CD4-positive, alpha-beta T cell (primary cell): ENCODE results near the gene TNNT2. TPM values are rescaled to one million over a fixed set of nuclear protein-coding genes. Genes with fewer than 3 reads are reported as not detected.

Source experiments
- ATAC-seq: fragments of 200-7000 bp; cut with Tn5 transposase; one replicate; pipeline ENCODE4 v1.10.0; 2022; ENCODE audit warnings: mild to moderate bottlenecking; ENCODE audit not compliant: poor library complexity
- CTCF ChIA-PET: fragments of 350-600 bp; sonication (Branson Sonifier 250); formaldehyde crosslinking; loops from one replicate; lab custom pipeline; 2021; ENCODE audit warnings: antibody characterized with exemption, inconsistent platforms; lab: Charles Lee
- POLR2A ChIA-PET: fragments of 350-600 bp; sonication (Branson Sonifier 250); formaldehyde crosslinking; loops from one replicate; lab custom pipeline; 2021; ENCODE audit warnings: antibody characterized with exemption, inconsistent platforms; lab: Charles Lee
- DNase-seq, 14 experiments: peaks; one replicate each; pipeline ENCODE4 v3.0.0-alpha.2; 2013 to 2020; ENCODE audit warnings: mixed read lengths in 2 of 14
- H3K27ac ChIP-seq, 2 donors: one replicate each; pipeline versions ENCODE4 v1.5.1 to v1.7.0; 2013; ENCODE audit warnings: low read length in 2 of 2, low read depth in 1 of 2, mild to moderate bottlenecking in 1 of 2
- H3K27me3 ChIP-seq, 2 experiments: 1 replicate in 1 of 2; 2 replicates in 1 of 2; pipeline versions ENCODE4 v1.6.1 to v1.7.0; 2013; ENCODE audit warnings: low read length in 2 of 2, control low read depth in 1 of 2, mild to moderate bottlenecking in 1 of 2, moderate library complexity in 1 of 2; ENCODE audit not compliant: insufficient read depth in 2 of 2, control insufficient read depth in 1 of 2
- H3K36me3 ChIP-seq: one replicate; pipeline ENCODE4 v1.6.1; 2013; ENCODE audit warnings: low read length, control low read depth; ENCODE audit not compliant: insufficient read depth
- H3K4me1 ChIP-seq: one replicate; pipeline ENCODE4 v1.6.1; 2013; ENCODE audit warnings: low read length, control low read depth; ENCODE audit not compliant: insufficient read depth
- H3K4me3 ChIP-seq: one replicate; pipeline ENCODE4 v1.5.1; 2013; ENCODE audit warnings: mild to moderate bottlenecking, low read length, moderate library complexity
- H3K9me3 ChIP-seq, 2 experiments: 1 replicate in 1 of 2; 2 replicates in 1 of 2; pipeline versions ENCODE4 v1.6.1 to v1.7.0; 2013; ENCODE audit warnings: low read length in 2 of 2, mild to moderate bottlenecking in 2 of 2, control low read depth in 1 of 2, moderate library complexity in 1 of 2; ENCODE audit not compliant: control insufficient read depth in 1 of 2, insufficient read depth in 1 of 2
- H3K27ac Mint-ChIP-seq: one replicate; pipeline ENCODE4 v1.8.0; 2020; ENCODE audit warnings: mixed read lengths
- H3K27me3 Mint-ChIP-seq: one replicate; pipeline ENCODE4 v1.8.0; 2021; ENCODE audit warnings: mixed read lengths
- H3K36me3 Mint-ChIP-seq: one replicate; pipeline ENCODE4 v1.8.0; 2021; ENCODE audit warnings: low read depth, mixed read lengths
- H3K4me1 Mint-ChIP-seq: one replicate; pipeline ENCODE4 v1.8.0; 2021; ENCODE audit warnings: low read depth, mixed read lengths
- H3K4me3 Mint-ChIP-seq: one replicate; pipeline ENCODE4 v1.8.0; 2020; ENCODE audit warnings: mild to moderate bottlenecking, mixed read lengths
- H3K9me3 Mint-ChIP-seq: one replicate; pipeline ENCODE4 v1.8.0; 2020; ENCODE audit warnings: mixed read lengths
- intact Hi-C, 2 experiments: fragments of 100-400 bp; cut with DNase I in 1 of 2; cut with micrococcal nuclease in 1 of 2; formaldehyde crosslinking; loops; one replicate each; pipeline versions ENCODE4 v1.15.1 to v1.9.0; 2023 to 2025; cut with DNase I, micrococcal nuclease
- total RNA-seq, 174 experiments: library from RNA in 2 of 174; stranded (reverse) in 2 of 174; gene quantifications; one replicate each; pipeline ENCODE4 v1.2.3 and lab custom pipeline; 2021 to 2026
- TF ChIP-seq, protein P1 (sequence below): fragments of 200-600 bp; IDR thresholded peaks from one replicate; pipeline ENCODE4 v1.8.0; 2022; ENCODE audit warnings: antibody characterized with exemption, mild to moderate bottlenecking

The TNNT2 gene
- total RNA-seq, 2 experiments from 2014 or later, result not detected

DNA sequence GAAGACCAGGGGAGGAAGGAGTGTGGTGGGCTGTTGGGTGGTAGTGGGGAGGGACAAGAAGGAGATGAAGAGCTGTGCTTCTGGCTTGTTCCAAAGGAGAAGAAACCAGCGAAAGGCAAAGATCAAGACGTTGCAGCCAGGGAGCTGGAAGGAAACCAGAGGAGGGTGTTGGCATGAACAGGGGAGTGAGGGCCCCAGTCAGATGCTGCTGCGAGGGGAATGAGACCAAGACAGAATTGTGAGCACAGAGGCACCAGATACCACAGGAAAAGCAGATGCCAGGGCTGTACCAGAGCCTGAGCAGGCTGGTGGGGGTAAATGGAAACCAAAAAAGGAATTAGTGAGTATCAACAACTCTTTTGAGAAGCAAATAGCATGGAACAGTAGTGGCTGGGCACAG, 15.6 kb upstream of the TNNT2 start:
- Mint-ChIP-seq H3K36me3 (no peaks in the 10 kb centered on the region), H3K4me3 (no peak overlapping the region), H3K4me1 (no peaks in the 10 kb centered on the region), H3K9me3 (no peaks in the 10 kb centered on the region), H3K27me3 (peaks cover 41% of the 10 kb centered on the region), H3K27ac (no peak overlapping the region)
- ChIA-PET POLR2A (no interaction called here), CTCF (no interaction called here)
- no peaks in the 10 kb centered on the region for H3K36me3 ChIP-seq
- no peaks in the 10 kb centered on the region for H3K9me3 ChIP-seq
- no peak for DNase-seq
- ATAC-seq, result no peak
- intact Hi-C loops, result no loop called here
- H3K27ac ChIP-seq, result no peak overlapping the region
- H3K4me3 ChIP-seq, result no peak overlapping the region
- TF ChIP-seq, protein P1, sequence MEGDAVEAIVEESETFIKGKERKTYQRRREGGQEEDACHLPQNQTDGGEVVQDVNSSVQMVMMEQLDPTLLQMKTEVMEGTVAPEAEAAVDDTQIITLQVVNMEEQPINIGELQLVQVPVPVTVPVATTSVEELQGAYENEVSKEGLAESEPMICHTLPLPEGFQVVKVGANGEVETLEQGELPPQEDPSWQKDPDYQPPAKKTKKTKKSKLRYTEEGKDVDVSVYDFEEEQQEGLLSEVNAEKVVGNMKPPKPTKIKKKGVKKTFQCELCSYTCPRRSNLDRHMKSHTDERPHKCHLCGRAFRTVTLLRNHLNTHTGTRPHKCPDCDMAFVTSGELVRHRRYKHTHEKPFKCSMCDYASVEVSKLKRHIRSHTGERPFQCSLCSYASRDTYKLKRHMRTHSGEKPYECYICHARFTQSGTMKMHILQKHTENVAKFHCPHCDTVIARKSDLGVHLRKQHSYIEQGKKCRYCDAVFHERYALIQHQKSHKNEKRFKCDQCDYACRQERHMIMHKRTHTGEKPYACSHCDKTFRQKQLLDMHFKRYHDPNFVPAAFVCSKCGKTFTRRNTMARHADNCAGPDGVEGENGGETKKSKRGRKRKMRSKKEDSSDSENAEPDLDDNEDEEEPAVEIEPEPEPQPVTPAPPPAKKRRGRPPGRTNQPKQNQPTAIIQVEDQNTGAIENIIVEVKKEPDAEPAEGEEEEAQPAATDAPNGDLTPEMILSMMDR, result no peak
- H3K27me3 ChIP-seq, result peaks cover 4 to 10% of the 10 kb centered on the region in 2 experiments
- no peaks in the 10 kb centered on the region for H3K4me1 ChIP-seq

DNA sequence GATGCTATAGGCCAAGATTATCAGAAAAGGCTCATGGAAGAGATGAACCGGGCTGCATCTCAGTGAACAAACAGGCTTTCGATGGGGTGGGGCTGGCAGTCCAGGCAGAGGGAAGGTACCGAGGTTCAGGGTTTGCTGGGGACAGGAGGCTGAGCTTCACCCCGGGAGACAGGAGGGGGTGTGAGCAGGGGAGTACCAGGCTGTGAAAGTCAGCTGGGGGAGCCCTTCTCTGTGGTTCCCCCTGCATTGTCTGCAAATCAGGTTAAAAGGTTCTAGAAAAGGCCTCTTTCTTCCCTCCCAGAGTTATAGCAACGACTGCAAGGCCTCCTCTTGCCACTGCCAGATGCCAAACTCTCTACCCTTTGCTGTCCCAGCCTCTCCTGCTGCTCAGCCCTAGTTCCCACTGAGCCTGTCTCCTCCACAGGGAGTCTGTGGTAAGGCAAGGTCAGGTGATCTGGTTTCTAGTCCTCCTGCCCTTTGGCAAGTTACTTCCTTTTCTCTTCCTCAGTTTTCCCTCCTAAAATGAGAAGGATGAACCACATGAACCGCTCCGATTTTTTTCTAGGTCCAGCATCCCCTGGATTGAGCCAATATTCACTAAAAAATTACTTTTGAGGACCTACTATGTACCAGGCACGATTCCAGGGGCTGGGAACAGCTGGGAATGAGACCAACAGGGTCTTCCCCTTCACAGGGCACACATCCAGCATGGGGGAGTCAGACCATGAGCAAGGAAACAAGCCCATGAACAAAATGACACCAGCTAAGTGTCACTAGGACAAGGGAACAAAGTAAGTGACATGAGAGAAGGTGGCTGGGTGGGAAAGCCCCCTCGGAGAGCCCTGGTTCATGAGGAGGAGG, 14.4 kb upstream of the TNNT2 start:
- H3K4me3 Mint-ChIP-seq, result no peak overlapping the region
- Histone ChIP-seq H3K36me3 (no peaks in the 10 kb centered on the region), H3K4me1 (no peaks in the 10 kb centered on the region), H3K9me3 (no peaks in the 10 kb centered on the region), H3K27ac (no peak overlapping the region), H3K4me3 (no peak overlapping the region), H3K27me3 (peaks cover under 1 to 4% of the 10 kb centered on the region in 2 experiments)
- H3K4me1 Mint-ChIP-seq, result no peaks in the 10 kb centered on the region
- H3K27ac Mint-ChIP-seq, result no peak overlapping the region
- intact Hi-C loops, result no loop called here
- ATAC-seq, result no peak
- ChIA-PET CTCF (no interaction called here), POLR2A (no interaction called here)
- no peaks in the 10 kb centered on the region for H3K9me3 Mint-ChIP-seq
- no peaks in the 10 kb centered on the region for H3K36me3 Mint-ChIP-seq
- DNase-seq, result no peak
- TF ChIP-seq, protein P1, result no peak
- peaks cover 31% of the 10 kb centered on the region for H3K27me3 Mint-ChIP-seq

DNA sequence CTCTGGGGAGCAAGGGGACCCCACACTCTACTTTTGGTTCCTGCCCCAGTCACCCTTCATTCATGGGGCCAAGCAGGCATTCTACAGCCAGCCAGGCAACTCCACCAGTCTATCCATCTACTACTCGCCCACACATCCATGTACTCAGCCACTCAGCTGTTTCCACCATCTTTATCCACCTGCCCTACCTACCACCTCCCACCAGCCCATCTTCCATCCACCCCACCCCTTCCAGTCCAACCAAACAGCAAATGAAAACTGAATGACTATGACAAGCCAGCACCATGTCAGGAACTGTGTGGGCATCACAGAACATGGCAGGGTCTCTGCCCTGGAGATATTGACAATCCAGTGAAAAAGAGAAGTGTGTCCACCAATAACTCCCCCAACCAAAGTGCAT, 13.7 kb upstream of the TNNT2 start:
- Histone ChIP-seq H3K27me3 (peaks cover 0 to 4% of the 10 kb centered on the region in 2 experiments), H3K27ac (no peak overlapping the region), H3K9me3 (no peaks in the 10 kb centered on the region), H3K4me3 (no peak overlapping the region), H3K4me1 (no peaks in the 10 kb centered on the region), H3K36me3 (no peaks in the 10 kb centered on the region)
- Mint-ChIP-seq H3K27me3 (peaks cover 26% of the 10 kb centered on the region), H3K9me3 (no peaks in the 10 kb centered on the region), H3K4me3 (no peak overlapping the region), H3K27ac (no peak overlapping the region), H3K36me3 (no peaks in the 10 kb centered on the region), H3K4me1 (no peaks in the 10 kb centered on the region)
- CTCF ChIA-PET, result no interaction called here
- no peak for DNase-seq
- intact Hi-C loops, result no loop called here
- TF ChIP-seq, protein P1, result no peak
- ATAC-seq, result no peak
- POLR2A ChIA-PET, result no interaction called here
